Loucy (cell line): ENCODE results near the gene RIOK3.

Experiments used
- H2AFZ ChIP-seq: fragments of 200-600 bp; sonication (generic); 2 replicates; pipeline ENCODE4 v1.6.0; 2016; ENCODE audit warnings: antibody characterized with exemption, mild to moderate bottlenecking, low read length, moderate library complexity
- H3F3A ChIP-seq: fragments of 200-600 bp; 2 replicates; pipeline ENCODE4 v1.6.0; 2016; ENCODE audit warnings: antibody characterized with exemption, low read depth, mild to moderate bottlenecking
- H3K27me3 ChIP-seq: fragments of 200-600 bp; sonication (generic); 2 replicates; pipeline ENCODE4 v1.6.1; 2014; ENCODE audit warnings: low read length, mild to moderate bottlenecking; ENCODE audit not compliant: insufficient read depth, poor library complexity, severe bottlenecking
- H3K36me3 ChIP-seq: fragments of 200-600 bp; sonication (generic); 2 replicates; pipeline ENCODE4 v1.6.1; 2016; ENCODE audit warnings: low read length; ENCODE audit not compliant: insufficient read depth
- H3K4me1 ChIP-seq: fragments of 200-600 bp; sonication (generic); 2 replicates; pipeline ENCODE4 v1.5.1; 2014; ENCODE audit warnings: low read length, mild to moderate bottlenecking; ENCODE audit not compliant: insufficient read depth, poor library complexity, severe bottlenecking
- H3K4me2 ChIP-seq: fragments of 200-600 bp; sonication (generic); 2 replicates; pipeline ENCODE4 v1.6.0; 2014; ENCODE audit warnings: antibody characterized with exemption, low read length, low read depth, mild to moderate bottlenecking; ENCODE audit not compliant: poor library complexity, severe bottlenecking
- H3K4me3 ChIP-seq: fragments of 200-600 bp; sonication (generic); 2 replicates; pipeline ENCODE4 v1.5.1; 2014; ENCODE audit warnings: low read length, mild to moderate bottlenecking, mixed read lengths; ENCODE audit not compliant: poor library complexity, severe bottlenecking
- H3K79me2 ChIP-seq: fragments of 200-600 bp; sonication (generic); 2 replicates; pipeline ENCODE4 v1.6.1; 2014; ENCODE audit warnings: low read length; ENCODE audit not compliant: insufficient read depth
- H3K9ac ChIP-seq: fragments of 200-600 bp; sonication (generic); 2 replicates; pipeline ENCODE4 v1.6.0; 2014; ENCODE audit warnings: mild to moderate bottlenecking, low read depth, low read length, moderate library complexity; ENCODE audit not compliant: poor library complexity, severe bottlenecking
- H3K9me2 ChIP-seq: fragments of 200-600 bp; sonication (generic); replicated peaks from 2 replicates; pipeline ENCODE4 v1.6.1; 2016; ENCODE audit warnings: low read depth, low read length, mixed read lengths
- H3K9me3 ChIP-seq: fragments of 200-600 bp; sonication (generic); 2 replicates; pipeline ENCODE4 v1.6.1; 2014; ENCODE audit warnings: mild to moderate bottlenecking, antibody characterized with exemption, low read length, low read depth; ENCODE audit not compliant: insufficient read depth
- H4K20me1 ChIP-seq: fragments of 200-600 bp; sonication (generic); 2 replicates; pipeline ENCODE4 v1.6.0; 2014; ENCODE audit warnings: antibody characterized with exemption, low read length, mild to moderate bottlenecking; ENCODE audit not compliant: insufficient read depth, poor library complexity, severe bottlenecking
- CTCF ChIP-seq: fragments of 200-600 bp; sonication (generic); conservative IDR thresholded peaks from 2 replicates; pipeline ENCODE4 v1.5.1; 2014; ENCODE audit warnings: mild to moderate bottlenecking, antibody characterized with exemption, low read length
- EZH2phosphoT487 ChIP-seq: fragments of 200-600 bp; IDR thresholded peaks from 2 replicates; pipeline ENCODE4 v1.6.1; 2018; ENCODE audit warnings: antibody characterized with exemption, mild to moderate bottlenecking, moderate library complexity, borderline replicate concordance

Gene RIOK3

GRCh38 chr18:23440131-23440530, 13.0 kb upstream of the RIOK3 start:
- Histone ChIP-seq H3F3A (no peaks in the 10 kb centered on the region), H3K9ac (no peak overlapping the region), H3K27me3 (no peaks in the 10 kb centered on the region), H2AFZ (0 out of 2 replicates have a peak overlapping the region, but pooled peaks have one; percentile 7), H3K4me3 (no peak overlapping the region), H3K9me2 (no peaks in the 10 kb centered on the region), H3K9me3 (no peaks in the 10 kb centered on the region), H3K36me3 (no peaks in the 10 kb centered on the region), H3K79me2 (no peaks in the 10 kb centered on the region), H3K4me2 (no peak overlapping the region), H4K20me1 (no peaks in the 10 kb centered on the region), H3K4me1 (peaks cover 16% of the 10 kb centered on the region)
- TF ChIP-seq CTCF (no peak), EZH2phosphoT487 (no peak)

- H3K9ac ChIP-seq: no peak overlapping the region
- no peaks in the 10 kb centered on the region for H3F3A ChIP-seq
- no peaks in the 10 kb centered on the region for H4K20me1 ChIP-seq
- no peaks in the 10 kb centered on the region for H3K79me2 ChIP-seq
- H3K4me1 ChIP-seq: peaks cover 15% of the 10 kb centered on the region
- no peaks in the 10 kb centered on the region for H3K27me3 ChIP-seq
- H2AFZ ChIP-seq: no peak overlapping the region
- no peak overlapping the region for H3K4me3 ChIP-seq
- H3K36me3 ChIP-seq: no peaks in the 10 kb centered on the region
- H3K9me2 ChIP-seq: no peaks in the 10 kb centered on the region
- no peak for TF ChIP-seq CTCF
- no peak for TF ChIP-seq EZH2phosphoT487
- H3K9me3 ChIP-seq: no peaks in the 10 kb centered on the region
- no peak overlapping the region for H3K4me2 ChIP-seq
Observed at GRCh38 chr18:23442958-23443357, 10.1 kb upstream of the RIOK3 start.

- Histone ChIP-seq H2AFZ (no peak overlapping the region), H3K27me3 (no peaks in the 10 kb centered on the region), H3K4me2 (no peak overlapping the region), H3K36me3 (no peaks in the 10 kb centered on the region), H3K9me2 (no peaks in the 10 kb centered on the region), H3F3A (no peaks in the 10 kb centered on the region), H4K20me1 (peaks cover 1% of the 10 kb centered on the region), H3K9me3 (no peaks in the 10 kb centered on the region), H3K4me1 (peaks cover 11% of the 10 kb centered on the region), H3K79me2 (peaks cover 2% of the 10 kb centered on the region), H3K9ac (no peak overlapping the region), H3K4me3 (no peak overlapping the region)
- no peak for TF ChIP-seq CTCF
Observed at GRCh38 chr18:23448291-23448690, 4.8 kb upstream of the RIOK3 start.
